Activated T-cell treated with anti-CD3 and anti-CD28 coated beads for 48 hours (primary cell): ENCODE results near the gene FBXW7.

Source experiments
- DNase-seq: peaks from one replicate; pipeline ENCODE4 v3.0.0-alpha.2; 2020; ENCODE audit warnings: low read depth

The FBXW7 gene

DNA sequence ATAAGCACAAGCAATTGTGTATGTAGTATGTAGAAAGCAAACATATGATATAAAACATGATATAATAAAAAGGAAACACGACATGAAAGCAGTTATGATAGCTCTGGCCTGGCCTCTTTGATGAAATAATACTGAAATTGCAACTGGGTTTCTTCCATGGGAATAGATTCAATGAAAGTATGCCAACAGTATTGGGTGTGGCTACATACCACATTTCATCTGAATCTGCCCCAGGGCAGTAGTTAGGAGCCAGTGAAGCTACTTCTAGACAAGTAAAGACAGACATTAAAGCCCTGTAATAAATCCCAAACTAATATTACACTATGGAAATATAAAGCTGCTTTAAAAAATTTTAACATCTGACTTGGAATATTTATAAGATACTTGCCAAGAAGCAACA is 207.3 kb downstream of the FBXW7 start:
- no peak for DNase-seq

GRCh38 chr4:152327606-152328453 is 208.1 kb downstream of the FBXW7 start:
- DNase-seq, result no peak

DNA sequence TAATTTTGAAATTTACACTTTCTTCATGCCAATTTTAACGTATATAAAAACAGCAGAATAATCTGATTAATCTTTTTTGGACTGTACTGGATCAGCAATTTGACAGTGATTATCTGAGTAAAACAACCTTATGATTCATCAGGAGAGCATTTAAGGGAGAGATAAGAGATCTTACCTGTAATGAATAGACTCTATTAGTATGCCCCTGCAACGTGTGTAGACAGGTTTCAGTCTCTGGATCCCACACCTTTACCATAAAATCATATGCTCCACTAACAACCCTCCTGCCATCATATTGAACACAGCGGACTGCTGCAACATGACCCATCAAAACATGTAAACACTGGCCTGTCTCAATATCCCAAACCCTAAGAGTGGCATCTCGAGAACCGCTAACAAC is 210.1 kb downstream of the FBXW7 start:
- DNase-seq, result no peak

- DNase-seq, result no peak
Measured at GRCh38 chr4:152323221-152323620, 212.7 kb downstream of the FBXW7 start.

DNA sequence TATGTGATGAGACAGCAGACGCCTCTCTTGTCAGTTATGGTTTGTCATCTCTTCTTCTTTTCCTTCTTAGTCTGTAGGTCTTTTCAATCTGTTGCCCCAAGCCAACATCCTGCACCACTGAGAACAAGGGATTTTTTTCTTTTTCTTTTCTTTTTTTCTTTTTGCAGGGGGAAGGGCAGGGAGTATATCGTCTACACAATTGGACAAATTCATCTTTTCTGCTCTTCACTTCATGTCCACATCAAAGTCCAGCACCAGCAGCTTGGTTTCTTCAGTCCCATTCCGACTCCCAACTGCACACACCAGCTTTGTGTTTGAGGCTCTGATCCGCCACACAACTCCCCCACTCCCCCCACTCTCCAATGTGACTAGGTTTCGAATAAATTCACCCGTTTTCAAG is 213.2 kb downstream of the FBXW7 start:
- DNase-seq, result no peak

DNA sequence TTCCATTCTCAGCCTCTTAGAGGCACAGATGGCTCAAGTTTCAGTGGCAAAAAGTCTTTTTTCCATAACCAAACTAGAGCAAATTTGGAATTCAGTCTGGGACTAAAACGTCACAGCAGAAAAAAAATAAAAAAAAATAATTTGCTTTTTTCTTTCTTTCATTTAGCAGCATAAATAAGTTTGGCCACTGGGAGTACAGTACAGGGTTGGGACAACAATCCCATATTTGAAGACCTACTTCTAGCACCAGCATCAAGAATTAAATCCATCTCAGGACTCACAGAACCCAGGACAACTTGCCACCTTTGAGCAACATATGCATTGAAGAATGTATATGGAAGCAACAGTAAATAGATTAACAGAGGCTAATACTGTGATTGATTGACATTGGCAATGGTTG is 214.0 kb downstream of the FBXW7 start:
- DNase-seq, result no peak

GRCh38 chr4:152321398-152321797 is 214.5 kb downstream of the FBXW7 start:
- no peak for DNase-seq

DNA sequence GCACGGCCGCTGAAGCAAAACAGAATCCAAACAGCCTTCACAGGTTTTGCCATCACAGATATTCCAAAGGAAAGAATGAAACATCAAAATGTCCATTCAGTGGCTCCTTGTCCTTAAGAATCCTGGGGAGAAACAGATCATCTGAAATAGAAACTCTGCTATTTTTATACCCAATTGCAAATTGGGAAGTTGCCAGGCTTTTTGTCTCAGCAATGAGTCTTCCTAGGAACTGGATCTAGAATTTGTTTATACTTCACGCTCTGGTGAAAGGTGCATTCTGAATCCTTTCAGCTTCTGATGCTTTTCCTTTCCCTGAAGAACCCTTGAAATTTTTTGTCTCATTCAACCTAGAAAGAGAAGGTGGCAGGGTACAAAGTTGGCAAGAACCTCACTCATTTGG is 218.9 kb downstream of the FBXW7 start:
- no peak for DNase-seq

- no peak for DNase-seq
Measured at GRCh38 chr4:152310257-152310656, 225.6 kb downstream of the FBXW7 start.

DNA sequence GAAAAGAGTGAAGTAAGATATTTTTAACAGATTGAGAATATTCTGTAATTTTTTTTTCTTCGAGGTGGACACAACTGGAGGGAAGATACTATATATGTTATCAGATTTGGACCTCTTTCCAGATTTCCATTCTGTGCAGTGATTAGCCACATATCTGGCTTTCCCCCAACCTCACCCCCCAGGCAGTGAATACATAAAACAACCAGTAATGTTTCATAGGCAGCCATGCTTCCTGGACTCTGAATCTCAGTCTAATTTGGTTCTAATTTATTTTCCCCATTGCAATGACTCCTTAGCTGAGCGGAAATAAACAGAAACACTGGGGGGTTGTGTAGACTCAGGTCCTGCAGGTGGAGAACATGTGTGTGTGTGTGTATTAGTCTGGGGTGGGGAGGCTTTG is 226.5 kb downstream of the FBXW7 start:
- no peak for DNase-seq

DNA sequence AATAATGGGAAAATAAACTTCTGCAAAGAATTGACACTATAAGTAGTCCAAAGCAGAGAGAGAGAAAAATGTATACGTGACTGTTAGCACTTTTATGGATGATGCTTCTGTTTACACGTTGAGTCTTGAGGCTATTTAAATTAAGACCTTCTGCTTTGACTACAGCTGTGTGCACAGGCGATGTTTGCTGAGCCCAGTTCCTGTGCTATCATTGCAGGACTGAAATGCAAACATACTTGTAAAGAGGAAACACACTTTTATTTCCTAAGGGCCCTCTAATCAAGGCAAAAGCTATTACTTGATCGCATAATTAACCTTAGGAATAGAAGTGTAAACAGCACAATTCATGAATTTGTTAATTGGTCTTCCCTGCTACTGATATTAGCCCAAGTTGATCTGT is 226.9 kb downstream of the FBXW7 start:
- no peak for DNase-seq

- no peak for DNase-seq
Measured at GRCh38 chr4:152307669-152308068, 228.2 kb downstream of the FBXW7 start.

GRCh38 chr4:152306541-152306940 is 229.4 kb downstream of the FBXW7 start:
- no peak for DNase-seq

- no peak for DNase-seq
Measured at GRCh38 chr4:152304220-152304619, 231.7 kb downstream of the FBXW7 start.

GRCh38 chr4:152301381-152301780 is 234.5 kb downstream of the FBXW7 start:
- DNase-seq, result no peak

GRCh38 chr4:152299553-152299952 is 236.3 kb downstream of the FBXW7 start:
- no peak for DNase-seq

- DNase-seq, result no peak
Measured at GRCh38 chr4:152296386-152296785, 239.5 kb downstream of the FBXW7 start.

DNA sequence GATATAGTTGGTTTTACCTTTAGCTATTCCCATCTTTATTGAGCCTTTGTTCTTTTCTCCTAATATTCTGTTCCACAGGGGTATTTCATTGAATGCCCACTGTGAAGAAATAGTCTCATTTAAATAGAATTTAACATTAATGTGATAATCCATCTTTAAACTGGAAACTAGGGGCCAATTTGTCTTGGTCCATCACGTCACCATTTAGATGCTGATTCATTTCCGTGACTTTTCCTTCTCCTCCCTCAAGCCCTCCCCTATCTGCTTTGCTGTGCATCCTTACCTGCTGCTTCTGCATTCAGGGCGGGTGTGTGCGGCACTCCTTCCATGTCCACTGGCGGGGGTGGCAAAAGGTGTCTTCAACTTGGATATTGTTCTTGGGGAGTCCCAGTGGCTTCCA is 241.1 kb downstream of the FBXW7 start:
- no peak for DNase-seq

- no peak for DNase-seq
Measured at GRCh38 chr4:152294331-152294730, 241.6 kb downstream of the FBXW7 start.

DNA sequence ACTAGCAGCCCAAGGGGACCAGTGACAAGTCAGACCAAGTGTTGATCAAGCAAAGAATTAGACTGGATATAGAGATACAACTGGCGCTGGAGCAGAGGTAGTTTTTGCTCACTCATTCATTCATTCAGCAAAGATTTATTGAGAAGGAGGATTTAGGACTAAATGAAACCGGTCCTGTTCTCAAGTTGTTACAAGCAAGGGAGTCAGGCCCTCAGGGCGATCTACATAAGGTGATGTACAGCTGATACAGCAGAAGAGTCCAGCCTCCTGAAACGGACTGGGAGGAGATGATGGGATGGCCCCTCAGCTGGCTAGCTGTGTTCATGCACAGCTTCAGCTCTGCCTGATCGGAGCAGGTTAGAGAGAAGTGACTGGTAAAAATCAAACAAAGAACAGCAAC is 242.4 kb downstream of the FBXW7 start:
- DNase-seq, result no peak

DNA sequence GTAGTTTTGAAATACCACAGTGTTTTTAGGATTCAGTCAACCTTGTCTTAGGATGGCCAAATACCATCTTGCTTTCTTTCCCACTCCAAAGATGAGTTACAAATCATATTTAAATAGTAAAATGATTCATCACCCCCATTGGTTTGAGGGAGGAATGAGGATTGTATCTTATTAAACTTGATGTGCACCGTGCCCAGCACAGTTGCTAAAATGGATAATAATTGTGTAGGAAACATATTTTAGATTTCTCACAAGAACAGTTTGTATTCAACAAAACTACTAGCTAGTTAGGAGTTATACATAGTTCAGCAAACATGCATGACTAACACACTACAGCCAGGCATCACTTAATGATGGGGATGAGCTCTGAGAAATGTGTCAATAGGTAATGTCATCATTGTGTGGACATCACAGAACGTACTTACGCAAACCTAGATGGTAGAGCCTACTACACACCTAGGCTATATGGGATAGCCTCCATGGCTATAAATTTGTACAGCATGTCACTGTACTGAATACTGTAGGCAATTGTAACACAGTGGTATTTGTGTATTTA is 245.4 kb downstream of the FBXW7 start:
- no peak for DNase-seq

GRCh38 chr4:152289941-152290340 is 246.0 kb downstream of the FBXW7 start:
- no peak for DNase-seq

DNA sequence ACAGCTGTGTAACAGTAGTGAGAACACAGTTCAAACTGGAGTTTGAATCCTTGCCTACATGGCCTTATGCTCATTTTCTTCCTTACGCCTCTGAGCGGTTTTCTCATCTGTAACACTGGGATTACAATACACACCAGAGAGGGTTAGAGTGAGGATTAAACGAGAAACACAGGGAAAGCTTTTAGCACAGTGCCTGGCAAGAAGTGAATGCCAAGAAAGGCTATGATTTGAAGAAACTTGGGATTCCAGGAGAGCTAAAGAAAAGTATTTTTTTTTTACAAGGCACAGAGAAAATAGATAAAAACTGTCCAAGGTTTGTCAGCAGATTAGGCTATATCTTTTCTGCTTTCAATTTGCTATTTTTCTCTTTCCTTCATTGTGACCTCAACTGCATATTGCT is 246.4 kb downstream of the FBXW7 start:
- DNase-seq, result no peak
